OCI-LY7 (cell line): ENCODE measurements around the gene DEGS1.

Experiments
- EZH2phosphoT487 ChIP-seq: fragments of 200-600 bp; sonication (generic); IDR thresholded peaks from 2 replicates; pipeline ENCODE4 v1.6.1; 2018; ENCODE audit warnings: low read depth, borderline replicate concordance, mild to moderate bottlenecking, mixed run types, antibody characterized with exemption, low read length, moderate library complexity, mixed read lengths
- TF ChIP-seq, protein P1 (sequence below): fragments of 200-600 bp; sonication (generic); conservative IDR thresholded peaks from 2 replicates; pipeline ENCODE4 v1.5.1; 2014; ENCODE audit warnings: mild to moderate bottlenecking, antibody characterized with exemption, low read length, moderate library complexity, mixed read lengths

DNA sequence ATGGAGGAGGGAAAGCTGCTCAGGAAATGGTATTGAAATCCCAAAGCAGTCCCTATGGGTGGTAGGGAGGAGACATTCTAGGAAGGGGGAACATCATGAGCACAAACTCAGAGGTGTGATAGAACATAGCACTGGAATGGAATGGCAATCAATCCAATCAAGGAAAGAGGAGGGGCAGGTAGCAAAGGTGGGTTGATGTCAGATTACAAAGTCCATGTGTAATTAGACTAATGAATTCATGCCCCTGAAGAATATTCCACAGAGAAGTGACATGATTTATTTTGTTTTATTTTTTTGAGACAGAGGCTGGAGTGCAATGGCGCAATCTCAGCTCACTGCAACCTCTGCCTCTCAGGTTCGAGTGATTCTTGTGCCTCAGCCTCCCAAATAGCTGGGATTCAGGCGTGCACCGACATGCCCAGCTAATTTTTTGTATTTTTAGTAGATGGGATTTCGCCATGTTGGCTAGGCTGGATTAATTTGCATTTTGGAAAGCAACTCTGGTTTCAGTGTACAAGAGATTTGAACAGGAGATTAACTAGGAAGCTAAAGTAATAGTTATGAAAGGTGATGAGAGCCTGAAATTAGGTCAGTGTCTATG is 36.1 kb downstream of the DEGS1 start:
- TF ChIP-seq, protein P1, sequence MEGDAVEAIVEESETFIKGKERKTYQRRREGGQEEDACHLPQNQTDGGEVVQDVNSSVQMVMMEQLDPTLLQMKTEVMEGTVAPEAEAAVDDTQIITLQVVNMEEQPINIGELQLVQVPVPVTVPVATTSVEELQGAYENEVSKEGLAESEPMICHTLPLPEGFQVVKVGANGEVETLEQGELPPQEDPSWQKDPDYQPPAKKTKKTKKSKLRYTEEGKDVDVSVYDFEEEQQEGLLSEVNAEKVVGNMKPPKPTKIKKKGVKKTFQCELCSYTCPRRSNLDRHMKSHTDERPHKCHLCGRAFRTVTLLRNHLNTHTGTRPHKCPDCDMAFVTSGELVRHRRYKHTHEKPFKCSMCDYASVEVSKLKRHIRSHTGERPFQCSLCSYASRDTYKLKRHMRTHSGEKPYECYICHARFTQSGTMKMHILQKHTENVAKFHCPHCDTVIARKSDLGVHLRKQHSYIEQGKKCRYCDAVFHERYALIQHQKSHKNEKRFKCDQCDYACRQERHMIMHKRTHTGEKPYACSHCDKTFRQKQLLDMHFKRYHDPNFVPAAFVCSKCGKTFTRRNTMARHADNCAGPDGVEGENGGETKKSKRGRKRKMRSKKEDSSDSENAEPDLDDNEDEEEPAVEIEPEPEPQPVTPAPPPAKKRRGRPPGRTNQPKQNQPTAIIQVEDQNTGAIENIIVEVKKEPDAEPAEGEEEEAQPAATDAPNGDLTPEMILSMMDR, result no peak
- TF ChIP-seq EZH2phosphoT487, result no peak
